Osteoblast (primary cell): ENCODE results near the gene TTC7B. TPM values are rescaled to one million over a fixed set of nuclear protein-coding genes. Genes with fewer than 3 reads are reported as not detected.

ENCODE experiments used
- DNase-seq: peaks from one replicate; pipeline ENCODE4 v3.0.0; 2011; ENCODE audit warnings: low spot score, mixed read lengths; ENCODE audit not compliant: insufficient read length; ENCODE audit errors: missing footprints
- H2AFZ ChIP-seq: 2 replicates; pipeline ENCODE4 v1.6.0; 2011; ENCODE audit warnings: mild to moderate bottlenecking, low read length
- H3K27ac ChIP-seq: 2 replicates; pipeline ENCODE4 v1.5.1; 2011; ENCODE audit warnings: mild to moderate bottlenecking, low read depth, low read length, moderate library complexity
- H3K27me3 ChIP-seq: 2 replicates; pipeline ENCODE4 v1.6.0; 2012; ENCODE audit warnings: mild to moderate bottlenecking, control low read depth, inconsistent platforms, low read length, moderate library complexity; ENCODE audit not compliant: insufficient read depth
- H3K36me3 ChIP-seq: 2 replicates; pipeline ENCODE4 v1.5.1; 2011; ENCODE audit warnings: mild to moderate bottlenecking, low read length, control low read depth, moderate library complexity; ENCODE audit not compliant: insufficient read depth
- H3K4me1 ChIP-seq: 2 replicates; pipeline ENCODE4 v1.5.1; 2011; ENCODE audit warnings: mild to moderate bottlenecking, low read length, control low read depth, moderate library complexity; ENCODE audit not compliant: insufficient read depth
- H3K4me2 ChIP-seq: 2 replicates; pipeline ENCODE4 v1.6.0; 2011; ENCODE audit warnings: mild to moderate bottlenecking, low read length; ENCODE audit not compliant: insufficient read depth
- H3K4me3 ChIP-seq: fragments of 200-600 bp; sonication (generic); 3 replicates; pipeline ENCODE4 v1.5.1; 2012; ENCODE audit warnings: mild to moderate bottlenecking, low read length, inconsistent platforms; ENCODE audit not compliant: insufficient read depth
- H3K79me2 ChIP-seq: 2 replicates; pipeline ENCODE4 v1.6.0; 2012; ENCODE audit warnings: mild to moderate bottlenecking, low read length, control low read depth, inconsistent platforms; ENCODE audit not compliant: insufficient read depth
- H3K9me3 ChIP-seq: 2 replicates; pipeline ENCODE4 v1.5.1; 2011; ENCODE audit warnings: low read depth, low read length, control low read depth
- H4K20me1 ChIP-seq: 2 replicates; pipeline ENCODE4 v1.6.0; 2012; ENCODE audit warnings: mild to moderate bottlenecking, low read length, control low read depth; ENCODE audit not compliant: insufficient read depth
- total RNA-seq: library from RNA; depleted of rRNA; stranded (reverse); fragments of >200 nt; gene quantifications from 2 replicates; pipeline ENCODE4 v1.2.3, GENCODE V29; 2012
- TF ChIP-seq, protein P1 (sequence below): IDR thresholded peaks from 2 replicates; pipeline ENCODE4 v1.5.1; 2011; ENCODE audit warnings: mild to moderate bottlenecking, low read depth, low read length, moderate library complexity; ENCODE audit errors: extremely low read depth

Gene TTC7B
- total RNA-seq, 1 donor, result 14.5 TPM

DNA sequence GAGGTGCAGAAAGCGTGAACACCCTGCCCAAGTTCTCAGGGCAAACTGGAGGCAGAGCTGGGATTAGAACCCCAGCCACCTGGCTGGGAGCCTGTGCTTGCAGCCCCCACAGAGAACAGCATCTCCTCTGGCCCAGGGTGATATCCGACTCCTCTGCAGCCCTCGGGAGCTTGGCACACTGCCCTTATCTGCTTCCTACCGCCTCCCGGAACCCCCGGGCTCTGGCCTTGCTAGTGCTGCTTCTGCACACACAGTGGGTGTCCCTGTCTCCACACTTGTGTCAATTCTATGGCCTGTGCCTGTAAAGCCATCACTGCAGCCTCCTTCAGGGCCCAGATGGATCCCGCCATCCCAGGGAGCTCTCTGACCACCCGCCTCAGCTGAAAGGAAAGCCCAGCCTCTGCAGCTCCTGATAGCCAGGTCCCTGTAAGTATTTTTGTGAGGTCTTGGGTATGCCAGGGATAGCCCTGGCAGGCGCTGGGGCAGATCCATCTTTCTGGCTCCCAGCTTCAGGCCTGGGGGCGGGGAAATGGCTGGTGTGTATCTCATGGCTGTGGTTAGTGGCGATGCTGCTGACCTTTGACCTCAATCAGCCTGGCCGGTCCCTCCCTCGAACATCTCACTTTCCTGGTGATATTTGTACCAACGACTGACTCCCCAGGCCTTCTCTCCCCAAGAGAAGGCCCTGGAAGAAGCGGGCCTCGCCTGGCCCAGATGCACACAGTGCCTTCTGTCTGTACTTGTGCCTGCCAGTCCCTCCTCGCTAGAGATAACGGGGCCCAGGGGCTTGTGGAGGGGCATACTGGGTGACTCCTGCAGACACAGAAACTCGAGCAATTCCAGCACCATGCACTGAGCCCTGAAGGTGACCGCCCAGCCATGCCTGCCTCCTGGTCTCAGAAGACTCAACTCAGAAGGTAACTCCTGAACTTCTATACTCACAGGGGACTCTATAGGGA lies 235.6 kb downstream of the TTC7B start:
- H3K36me3 ChIP-seq, result no peaks in the 10 kb centered on the region
- H3K79me2 ChIP-seq, result no peaks in the 10 kb centered on the region
- H2AFZ ChIP-seq, result no peak overlapping the region
- DNase-seq, result peak; percentile 79
- H3K9me3 ChIP-seq, result no peaks in the 10 kb centered on the region
- no peak overlapping the region for H3K4me2 ChIP-seq
- H3K27me3 ChIP-seq, result no peaks in the 10 kb centered on the region
- no peaks in the 10 kb centered on the region for H4K20me1 ChIP-seq
- TF ChIP-seq, protein P1, sequence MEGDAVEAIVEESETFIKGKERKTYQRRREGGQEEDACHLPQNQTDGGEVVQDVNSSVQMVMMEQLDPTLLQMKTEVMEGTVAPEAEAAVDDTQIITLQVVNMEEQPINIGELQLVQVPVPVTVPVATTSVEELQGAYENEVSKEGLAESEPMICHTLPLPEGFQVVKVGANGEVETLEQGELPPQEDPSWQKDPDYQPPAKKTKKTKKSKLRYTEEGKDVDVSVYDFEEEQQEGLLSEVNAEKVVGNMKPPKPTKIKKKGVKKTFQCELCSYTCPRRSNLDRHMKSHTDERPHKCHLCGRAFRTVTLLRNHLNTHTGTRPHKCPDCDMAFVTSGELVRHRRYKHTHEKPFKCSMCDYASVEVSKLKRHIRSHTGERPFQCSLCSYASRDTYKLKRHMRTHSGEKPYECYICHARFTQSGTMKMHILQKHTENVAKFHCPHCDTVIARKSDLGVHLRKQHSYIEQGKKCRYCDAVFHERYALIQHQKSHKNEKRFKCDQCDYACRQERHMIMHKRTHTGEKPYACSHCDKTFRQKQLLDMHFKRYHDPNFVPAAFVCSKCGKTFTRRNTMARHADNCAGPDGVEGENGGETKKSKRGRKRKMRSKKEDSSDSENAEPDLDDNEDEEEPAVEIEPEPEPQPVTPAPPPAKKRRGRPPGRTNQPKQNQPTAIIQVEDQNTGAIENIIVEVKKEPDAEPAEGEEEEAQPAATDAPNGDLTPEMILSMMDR, result no peak
- H3K4me1 ChIP-seq, result peaks cover 16% of the 10 kb centered on the region
- H3K4me3 ChIP-seq, result no peak overlapping the region
- no peak overlapping the region for H3K27ac ChIP-seq

DNA sequence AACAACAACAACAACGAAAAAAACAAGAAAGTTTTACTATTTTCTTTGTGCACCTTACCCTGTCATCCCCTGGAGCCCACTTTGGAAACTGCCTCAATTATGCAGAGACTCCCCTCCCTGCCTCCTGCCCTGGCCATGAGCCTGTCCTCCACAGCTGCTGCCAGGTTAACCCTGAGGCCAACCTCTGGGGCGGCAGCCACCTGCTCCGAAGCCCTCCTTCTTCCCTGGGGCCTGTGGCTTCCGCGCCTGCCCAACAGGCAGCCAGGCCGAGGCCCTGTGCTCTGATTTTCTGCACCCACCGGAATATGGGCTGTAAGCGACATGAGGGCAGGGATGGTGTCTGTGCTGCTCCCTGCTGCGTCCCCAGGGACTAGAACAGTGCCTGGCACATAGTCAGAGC lies 236.4 kb downstream of the TTC7B start:
- Histone ChIP-seq H2AFZ (no peak overlapping the region), H3K4me1 (peaks cover 16% of the 10 kb centered on the region), H3K4me2 (no peak overlapping the region), H4K20me1 (no peaks in the 10 kb centered on the region), H3K79me2 (no peaks in the 10 kb centered on the region), H3K27ac (no peak overlapping the region), H3K9me3 (no peaks in the 10 kb centered on the region), H3K36me3 (no peaks in the 10 kb centered on the region), H3K4me3 (no peak overlapping the region), H3K27me3 (no peaks in the 10 kb centered on the region)
- peak; percentile 81 for DNase-seq
- TF ChIP-seq, protein P1, result no peak

DNA sequence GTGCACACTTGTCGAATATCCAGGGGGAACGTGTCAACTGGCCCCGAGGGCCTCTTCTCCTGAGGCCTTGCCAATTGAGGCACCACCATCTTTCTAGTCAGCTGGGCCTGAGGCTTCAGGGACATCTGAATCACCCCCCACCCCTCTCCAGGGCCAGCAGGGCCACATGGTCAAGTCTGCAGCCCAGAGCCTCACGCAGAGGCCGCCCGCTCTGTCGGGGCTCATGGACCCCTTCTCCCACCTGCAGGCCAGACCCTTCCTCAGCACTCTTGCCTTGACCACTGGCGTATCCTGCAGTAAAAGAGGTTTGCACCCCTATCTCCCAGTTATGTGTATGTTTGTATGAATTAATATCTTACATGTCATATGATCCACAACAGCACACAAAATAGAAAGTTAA lies 237.1 kb downstream of the TTC7B start:
- Histone ChIP-seq H3K79me2 (no peaks in the 10 kb centered on the region), H3K9me3 (no peaks in the 10 kb centered on the region), H4K20me1 (no peaks in the 10 kb centered on the region), H2AFZ (no peak overlapping the region), H3K27ac (no peak overlapping the region), H3K36me3 (no peaks in the 10 kb centered on the region), H3K4me3 (no peak overlapping the region), H3K27me3 (no peaks in the 10 kb centered on the region), H3K4me2 (no peak overlapping the region), H3K4me1 (peaks cover 16% of the 10 kb centered on the region)
- TF ChIP-seq, protein P1, result no peak
- DNase-seq, result peak; percentile 56

DNA sequence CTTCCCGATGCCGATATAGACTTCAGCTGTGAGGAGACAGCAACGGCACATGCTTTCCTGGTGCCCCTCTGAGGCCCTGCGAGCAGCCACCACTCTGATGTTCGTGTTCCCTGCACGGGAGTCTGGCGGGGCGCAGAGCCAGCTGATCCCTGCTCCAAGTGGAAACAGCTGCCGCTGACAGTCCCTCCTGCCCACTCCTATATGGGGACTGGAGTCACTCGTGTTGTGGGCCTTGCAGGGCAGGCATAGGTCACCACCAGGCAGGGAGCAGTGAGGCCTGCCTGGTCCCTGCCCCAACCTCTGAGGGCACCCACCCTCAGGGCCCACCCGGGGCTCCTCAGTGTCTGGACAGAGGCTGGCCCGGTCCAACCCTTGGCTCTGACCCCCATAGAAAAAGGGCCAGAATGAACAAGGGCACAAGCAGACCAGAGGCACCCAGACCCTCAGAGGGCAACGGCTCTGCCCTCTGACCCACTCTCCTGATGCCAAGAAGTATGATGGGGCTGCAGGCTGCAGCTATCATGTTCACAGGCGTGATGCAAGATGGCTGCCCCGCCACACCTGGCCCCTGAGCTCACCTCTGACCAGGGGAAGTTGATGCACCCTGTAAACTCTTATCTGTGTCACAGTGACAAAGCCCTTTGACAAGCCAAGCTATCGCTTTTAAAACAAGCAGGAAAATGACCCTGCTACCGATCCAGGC lies 237.8 kb downstream of the TTC7B start:
- H3K4me3 ChIP-seq, result no peak overlapping the region
- peak; percentile 60 for DNase-seq
- no peaks in the 10 kb centered on the region for H3K36me3 ChIP-seq
- TF ChIP-seq, protein P1, result no peak
- H2AFZ ChIP-seq, result no peak overlapping the region
- no peaks in the 10 kb centered on the region for H3K27me3 ChIP-seq
- H3K4me1 ChIP-seq, result peaks cover 16% of the 10 kb centered on the region
- H3K79me2 ChIP-seq, result no peaks in the 10 kb centered on the region
- no peak overlapping the region for H3K27ac ChIP-seq
- H4K20me1 ChIP-seq, result no peaks in the 10 kb centered on the region
- no peaks in the 10 kb centered on the region for H3K9me3 ChIP-seq
- H3K4me2 ChIP-seq, result no peak overlapping the region
